Mesothelial cell of epicardium (in vitro differentiated cells): Measurements from ENCODE around the gene CASKIN2. TPM values are rescaled to one million over a fixed set of nuclear protein-coding genes. Genes with fewer than 3 reads are reported as not detected.

Experiments used
- DNase-seq, 2 experiments: peaks; one replicate each; pipeline ENCODE4 v3.0.0; 2021; ENCODE audit warnings: low spot score in 2 of 2; ENCODE audit not compliant: unreplicated experiment in 2 of 2
- H3K27ac Mint-ChIP-seq: 2 replicates; pipeline ENCODE4 v1.8.0; 2021; ENCODE audit warnings: mixed read lengths
- H3K27me3 Mint-ChIP-seq: 2 replicates; pipeline ENCODE4 v1.8.0; 2021; ENCODE audit warnings: low read depth, mixed read lengths
- H3K36me3 Mint-ChIP-seq: 2 replicates; pipeline ENCODE4 v1.8.0; 2021; ENCODE audit warnings: mixed read lengths
- H3K4me1 Mint-ChIP-seq: 2 replicates; pipeline ENCODE4 v1.8.0; 2021; ENCODE audit warnings: mixed read lengths
- H3K4me3 Mint-ChIP-seq: 2 replicates; pipeline ENCODE4 v1.8.0; 2021; ENCODE audit warnings: mild to moderate bottlenecking, moderate library complexity, mixed read lengths
- H3K9me3 Mint-ChIP-seq: 2 replicates; pipeline ENCODE4 v1.8.0; 2021; ENCODE audit warnings: mixed read lengths
- total RNA-seq: library from RNA; stranded (reverse); gene quantifications from 3 replicates; pipeline ENCODE4 v1.2.1, GENCODE V29; 2021
- TF ChIP-seq, protein P1 (sequence below): fragments of 200-600 bp; sonication (generic); IDR thresholded peaks from one replicate; pipeline ENCODE4 v1.5.0; 2021; ENCODE audit warnings: antibody characterized with exemption; ENCODE audit not compliant: unreplicated experiment

Gene CASKIN2
- total RNA-seq, 1 donor from 2014 or later: 37.4 TPM

DNA sequence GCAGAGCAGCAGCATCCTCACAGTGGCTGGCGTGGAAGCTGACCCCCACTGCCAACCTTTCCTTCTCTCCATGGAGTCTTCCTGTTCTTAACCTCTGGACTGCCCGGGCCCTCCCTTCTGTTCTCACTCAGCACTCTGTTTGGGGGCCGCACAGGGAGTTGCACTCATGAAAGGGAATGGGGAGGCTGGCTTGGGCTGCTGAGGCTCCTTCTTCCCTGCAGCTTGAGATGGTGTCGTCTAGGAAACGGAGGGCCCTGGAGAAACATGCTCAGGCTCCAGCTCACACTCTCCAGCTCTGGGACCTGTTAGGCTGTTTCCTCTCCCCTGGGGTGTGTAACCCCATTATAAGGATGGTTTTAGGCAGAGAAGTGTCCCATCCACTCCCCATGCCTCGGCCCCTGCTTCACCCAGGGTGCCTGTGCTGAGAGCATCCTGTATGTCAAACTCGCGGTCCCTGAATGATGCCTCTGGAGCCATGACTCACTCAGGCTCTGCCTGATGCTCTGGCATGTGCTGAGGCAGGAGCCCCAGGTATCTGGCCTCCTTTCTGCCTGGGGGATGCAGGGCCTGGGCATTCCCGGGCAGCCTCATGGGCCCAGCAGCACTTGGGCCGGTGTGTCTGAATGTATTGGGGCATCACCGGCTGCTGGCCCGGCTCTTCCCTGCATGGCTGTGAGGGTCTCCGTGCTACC is 40.0 kb downstream of the CASKIN2 start:
- Mint-ChIP-seq H3K36me3 (peaks cover 7% of the 10 kb centered on the region), H3K27ac (peak overlapping the region; percentile 55), H3K4me3 (no peak overlapping the region)

DNA sequence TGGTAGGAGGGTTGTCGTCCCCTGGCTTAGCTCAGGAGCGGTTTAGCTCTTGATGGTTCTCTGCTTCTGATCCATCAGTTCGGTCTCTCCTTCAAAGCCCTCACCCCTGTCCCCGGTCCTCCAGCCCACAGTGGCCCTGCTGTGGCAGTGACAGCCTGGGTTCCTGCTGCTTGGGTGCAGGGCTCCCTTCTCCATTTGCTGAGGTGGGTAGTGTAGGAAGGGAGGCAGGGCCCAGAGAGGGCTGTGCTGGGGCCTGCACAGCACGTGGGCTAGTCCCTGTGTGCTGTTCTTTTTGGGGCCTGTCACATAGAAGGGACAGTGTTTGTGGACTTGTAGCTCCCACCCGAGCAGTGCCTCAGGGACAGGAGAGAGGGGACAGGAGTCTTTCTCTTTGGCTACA is 40.6 kb downstream of the CASKIN2 start:
- Mint-ChIP-seq H3K36me3 (peaks cover 7% of the 10 kb centered on the region), H3K27ac (no peak overlapping the region), H3K4me1 (peaks cover 30% of the 10 kb centered on the region), H3K9me3 (no peaks in the 10 kb centered on the region), H3K4me3 (no peak overlapping the region), H3K27me3 (no peaks in the 10 kb centered on the region)
- no peak for DNase-seq
- TF ChIP-seq, protein P1, sequence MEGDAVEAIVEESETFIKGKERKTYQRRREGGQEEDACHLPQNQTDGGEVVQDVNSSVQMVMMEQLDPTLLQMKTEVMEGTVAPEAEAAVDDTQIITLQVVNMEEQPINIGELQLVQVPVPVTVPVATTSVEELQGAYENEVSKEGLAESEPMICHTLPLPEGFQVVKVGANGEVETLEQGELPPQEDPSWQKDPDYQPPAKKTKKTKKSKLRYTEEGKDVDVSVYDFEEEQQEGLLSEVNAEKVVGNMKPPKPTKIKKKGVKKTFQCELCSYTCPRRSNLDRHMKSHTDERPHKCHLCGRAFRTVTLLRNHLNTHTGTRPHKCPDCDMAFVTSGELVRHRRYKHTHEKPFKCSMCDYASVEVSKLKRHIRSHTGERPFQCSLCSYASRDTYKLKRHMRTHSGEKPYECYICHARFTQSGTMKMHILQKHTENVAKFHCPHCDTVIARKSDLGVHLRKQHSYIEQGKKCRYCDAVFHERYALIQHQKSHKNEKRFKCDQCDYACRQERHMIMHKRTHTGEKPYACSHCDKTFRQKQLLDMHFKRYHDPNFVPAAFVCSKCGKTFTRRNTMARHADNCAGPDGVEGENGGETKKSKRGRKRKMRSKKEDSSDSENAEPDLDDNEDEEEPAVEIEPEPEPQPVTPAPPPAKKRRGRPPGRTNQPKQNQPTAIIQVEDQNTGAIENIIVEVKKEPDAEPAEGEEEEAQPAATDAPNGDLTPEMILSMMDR: no peak

More for the DNA sequence above, 40.0 kb downstream of the CASKIN2 start:
- Mint-ChIP-seq H3K27me3 (no peaks in the 10 kb centered on the region), H3K9me3 (no peaks in the 10 kb centered on the region), H3K4me1 (peaks cover 30% of the 10 kb centered on the region)
- no peak for DNase-seq
- TF ChIP-seq, protein P1: no peak

DNA sequence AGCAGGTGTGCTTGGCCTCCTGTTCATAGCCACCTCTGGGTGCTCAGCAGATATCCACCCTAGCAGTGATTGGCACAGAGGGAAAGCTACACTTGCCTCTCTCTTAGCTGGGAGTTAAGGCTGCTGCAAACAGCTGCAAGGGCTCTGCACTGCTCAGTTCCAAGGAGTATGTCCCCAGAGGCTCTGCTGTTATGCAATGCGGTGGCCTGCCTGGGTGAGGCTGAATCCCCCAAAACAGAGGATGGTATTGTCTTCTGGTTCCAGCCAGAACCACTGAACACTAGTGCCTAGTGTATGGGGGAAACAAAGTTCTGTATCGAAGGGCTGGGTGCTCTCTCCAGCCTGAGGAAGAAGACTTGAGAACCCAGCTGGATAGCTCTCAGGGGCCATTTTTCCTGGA is 42.1 kb downstream of the CASKIN2 start:
- peaks cover 23% of the 10 kb centered on the region for H3K4me1 Mint-ChIP-seq
- no peak overlapping the region for H3K4me3 Mint-ChIP-seq
- no peaks in the 10 kb centered on the region for H3K27me3 Mint-ChIP-seq
- H3K36me3 Mint-ChIP-seq: peaks cover 7% of the 10 kb centered on the region
- no peaks in the 10 kb centered on the region for H3K9me3 Mint-ChIP-seq
- no peak for DNase-seq
- TF ChIP-seq, protein P1: no peak
- H3K27ac Mint-ChIP-seq: no peak overlapping the region

DNA sequence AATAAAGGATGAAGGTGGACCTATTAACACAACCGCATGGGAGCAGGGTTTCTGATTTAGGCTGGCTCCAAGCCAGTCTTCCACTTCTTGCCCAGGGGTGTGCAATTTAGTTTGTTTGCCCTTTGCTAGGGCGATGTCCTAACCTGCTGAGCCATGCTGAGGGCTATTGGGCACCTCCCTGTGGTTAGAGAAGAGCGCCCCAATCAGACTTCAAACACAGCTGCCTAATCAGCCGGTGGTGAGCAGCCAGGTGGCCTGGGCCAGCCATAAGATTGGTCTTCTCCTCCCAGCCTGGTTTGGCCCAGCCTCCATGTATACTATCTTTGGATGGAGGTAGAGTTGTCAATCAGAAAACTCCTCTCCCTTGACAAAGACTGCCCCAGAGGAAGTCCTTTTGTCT is 43.2 kb downstream of the CASKIN2 start:
- TF ChIP-seq, protein P1: no peak
- peaks cover 20% of the 10 kb centered on the region for H3K4me1 Mint-ChIP-seq
- peaks cover 9% of the 10 kb centered on the region for H3K36me3 Mint-ChIP-seq
- DNase-seq: no peak
- H3K27me3 Mint-ChIP-seq: no peaks in the 10 kb centered on the region
- no peak overlapping the region for H3K4me3 Mint-ChIP-seq
- H3K27ac Mint-ChIP-seq: no peak overlapping the region
- H3K9me3 Mint-ChIP-seq: no peaks in the 10 kb centered on the region

DNA sequence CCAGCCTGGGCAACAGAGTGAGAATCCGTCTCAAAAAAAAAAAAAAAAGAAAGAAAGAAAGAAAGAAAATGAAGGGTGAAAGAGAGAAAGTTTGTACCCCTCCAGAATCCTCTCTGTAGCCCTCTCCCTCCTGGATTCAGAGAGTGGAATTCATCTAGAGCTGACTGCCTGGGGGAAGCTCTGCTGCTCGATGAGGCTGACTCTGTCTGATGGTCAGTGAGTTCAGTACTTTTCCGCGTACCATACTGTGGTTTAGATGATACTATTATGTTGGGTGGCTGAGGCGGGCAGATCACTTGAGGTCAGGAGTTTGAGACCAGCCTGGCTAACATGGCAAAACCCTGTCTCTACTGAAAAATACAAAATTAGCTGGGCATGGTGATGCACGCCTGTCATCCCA is 44.1 kb downstream of the CASKIN2 start:
- Mint-ChIP-seq H3K9me3 (no peaks in the 10 kb centered on the region), H3K4me1 (peaks cover 11% of the 10 kb centered on the region), H3K27me3 (no peaks in the 10 kb centered on the region), H3K27ac (no peak overlapping the region), H3K36me3 (peaks cover 11% of the 10 kb centered on the region), H3K4me3 (no peak overlapping the region)
- TF ChIP-seq, protein P1: no peak
- no peak for DNase-seq
